BE2C (cell line): Measurements from ENCODE around the gene EBP. TPM values are rescaled to one million over a fixed set of nuclear protein-coding genes. Genes with fewer than 3 reads are reported as not detected.

Experiments used
- DNase-seq: peaks from one replicate; pipeline ENCODE4 v3.0.0-alpha.2; 2020
- H3K27me3 ChIP-seq: fragments of 250-450 bp; sonication (Bioruptor Pico); 2 replicates; pipeline ENCODE4 v1.5.1; 2020; ENCODE audit warnings: mild to moderate bottlenecking
- H3K36me3 ChIP-seq: fragments of 250-450 bp; sonication (Bioruptor Pico); 2 replicates; pipeline ENCODE4 v1.5.1; 2020; ENCODE audit warnings: mild to moderate bottlenecking
- H3K4me1 ChIP-seq: fragments of 250-450 bp; sonication (Bioruptor Pico); 2 replicates; pipeline ENCODE4 v1.5.1; 2020
- H3K4me3 ChIP-seq: 2 replicates; pipeline ENCODE4 v1.5.1; 2011; ENCODE audit warnings: low read depth, low read length
- H3K9me3 ChIP-seq: fragments of 250-450 bp; sonication (Bioruptor Pico); 2 replicates; pipeline ENCODE4 v1.5.1; 2020
- polyA plus RNA-seq: library from polyadenylated mRNA; unstranded; fragments of >200 nt; gene quantifications from one replicate; pipeline ENCODE4 v1.2.1, GENCODE V29; 2012; ENCODE audit warnings: low read depth, missing spikeins; ENCODE audit not compliant: insufficient read length, insufficient read depth
- TF ChIP-seq, protein P1 (sequence below): IDR thresholded peaks from 2 replicates; pipeline ENCODE4 v1.5.1; 2012; ENCODE audit warnings: mild to moderate bottlenecking, low read depth, low read length

The EBP gene
- polyA plus RNA-seq = 208 TPM

DNA sequence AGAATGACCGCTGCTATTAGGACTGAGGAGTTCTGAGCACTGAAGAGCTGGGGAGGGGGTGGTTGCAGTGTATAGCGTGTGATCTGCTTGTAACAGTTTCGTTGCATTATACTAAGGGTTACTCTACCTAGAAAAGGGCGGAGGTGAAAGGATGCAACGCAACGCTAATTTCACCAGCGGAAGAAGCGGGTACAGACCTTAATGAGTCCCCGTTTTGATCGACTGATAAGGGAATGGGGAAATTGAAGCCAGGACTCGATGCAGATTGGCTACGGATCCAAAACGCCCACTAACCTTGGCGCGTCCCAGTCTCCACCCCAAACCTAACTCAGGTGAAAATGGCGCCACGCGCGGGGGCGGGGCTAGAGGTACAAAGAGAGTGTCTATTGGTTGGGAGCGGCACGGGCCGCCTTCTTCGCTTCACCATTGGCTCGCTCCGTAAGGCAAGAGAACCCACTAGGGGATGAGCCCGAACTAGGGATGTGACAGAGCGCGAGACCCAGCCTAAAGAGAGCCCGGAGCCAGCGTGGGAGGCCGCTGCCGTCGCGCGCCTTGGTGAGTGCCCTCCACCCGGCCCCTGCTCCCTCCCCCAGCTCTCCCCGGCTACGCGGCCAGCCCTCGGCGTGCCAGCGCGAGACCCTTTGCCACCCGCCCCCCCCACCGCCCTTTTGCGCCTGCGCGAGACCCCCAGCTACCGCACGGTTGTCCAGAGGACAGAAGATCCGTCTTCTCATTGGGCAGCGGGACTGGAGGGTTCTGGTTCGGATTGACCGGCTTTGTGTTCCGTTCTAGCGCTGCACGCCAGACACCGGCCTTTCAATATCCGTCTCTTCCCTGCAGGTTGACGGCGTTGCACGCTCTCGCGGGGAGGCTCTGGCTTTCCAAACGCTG is at the start of gene EBP:
Gene EBP (plus strand): TSS at position 456 of the 891 bp plus-strand sequence. CDS start 1,964 bp downstream, outside the sequence.
- peak within 1 kb of the TSS; percentile 86 for H3K4me3 ChIP-seq
- H3K36me3 ChIP-seq = peaks cover 3% of the 10 kb centered on the region; the same call in 1 of the 2 replicates
- no peaks in the 10 kb centered on the region for H3K9me3 ChIP-seq
- H3K4me1 ChIP-seq = peaks cover 7% of the 10 kb centered on the region
- TF ChIP-seq, protein P1, sequence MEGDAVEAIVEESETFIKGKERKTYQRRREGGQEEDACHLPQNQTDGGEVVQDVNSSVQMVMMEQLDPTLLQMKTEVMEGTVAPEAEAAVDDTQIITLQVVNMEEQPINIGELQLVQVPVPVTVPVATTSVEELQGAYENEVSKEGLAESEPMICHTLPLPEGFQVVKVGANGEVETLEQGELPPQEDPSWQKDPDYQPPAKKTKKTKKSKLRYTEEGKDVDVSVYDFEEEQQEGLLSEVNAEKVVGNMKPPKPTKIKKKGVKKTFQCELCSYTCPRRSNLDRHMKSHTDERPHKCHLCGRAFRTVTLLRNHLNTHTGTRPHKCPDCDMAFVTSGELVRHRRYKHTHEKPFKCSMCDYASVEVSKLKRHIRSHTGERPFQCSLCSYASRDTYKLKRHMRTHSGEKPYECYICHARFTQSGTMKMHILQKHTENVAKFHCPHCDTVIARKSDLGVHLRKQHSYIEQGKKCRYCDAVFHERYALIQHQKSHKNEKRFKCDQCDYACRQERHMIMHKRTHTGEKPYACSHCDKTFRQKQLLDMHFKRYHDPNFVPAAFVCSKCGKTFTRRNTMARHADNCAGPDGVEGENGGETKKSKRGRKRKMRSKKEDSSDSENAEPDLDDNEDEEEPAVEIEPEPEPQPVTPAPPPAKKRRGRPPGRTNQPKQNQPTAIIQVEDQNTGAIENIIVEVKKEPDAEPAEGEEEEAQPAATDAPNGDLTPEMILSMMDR = no peak
- DNase-seq = peak; percentile 93
- H3K27me3 ChIP-seq = no peaks in the 10 kb centered on the region

DNA sequence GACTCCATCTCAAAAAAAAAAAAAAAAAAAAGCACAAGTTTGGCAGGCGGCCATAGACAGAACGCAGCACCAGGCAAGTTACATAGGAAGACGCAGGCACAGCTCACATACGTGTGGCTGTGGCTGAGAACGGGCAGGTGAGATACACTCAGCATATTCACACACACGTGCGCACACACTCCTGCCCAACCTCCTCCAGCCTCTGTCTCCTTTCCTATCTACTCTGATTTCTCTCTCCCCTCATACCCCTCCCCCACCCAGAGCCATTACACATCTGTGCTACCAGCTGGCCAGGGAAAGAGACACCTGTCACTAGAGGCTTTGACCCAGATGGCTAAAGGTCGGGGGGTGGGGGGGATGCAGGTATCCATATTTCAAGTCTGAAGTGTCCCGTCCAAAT is 49.4 kb upstream of the EBP start:
- no peaks in the 10 kb centered on the region for H3K27me3 ChIP-seq
- H3K9me3 ChIP-seq = no peaks in the 10 kb centered on the region
- H3K4me3 ChIP-seq = no peak overlapping the region
- no peaks in the 10 kb centered on the region for H3K36me3 ChIP-seq
- no peaks in the 10 kb centered on the region for H3K4me1 ChIP-seq
- no peak for DNase-seq
- TF ChIP-seq, protein P1 = no peak

DNA sequence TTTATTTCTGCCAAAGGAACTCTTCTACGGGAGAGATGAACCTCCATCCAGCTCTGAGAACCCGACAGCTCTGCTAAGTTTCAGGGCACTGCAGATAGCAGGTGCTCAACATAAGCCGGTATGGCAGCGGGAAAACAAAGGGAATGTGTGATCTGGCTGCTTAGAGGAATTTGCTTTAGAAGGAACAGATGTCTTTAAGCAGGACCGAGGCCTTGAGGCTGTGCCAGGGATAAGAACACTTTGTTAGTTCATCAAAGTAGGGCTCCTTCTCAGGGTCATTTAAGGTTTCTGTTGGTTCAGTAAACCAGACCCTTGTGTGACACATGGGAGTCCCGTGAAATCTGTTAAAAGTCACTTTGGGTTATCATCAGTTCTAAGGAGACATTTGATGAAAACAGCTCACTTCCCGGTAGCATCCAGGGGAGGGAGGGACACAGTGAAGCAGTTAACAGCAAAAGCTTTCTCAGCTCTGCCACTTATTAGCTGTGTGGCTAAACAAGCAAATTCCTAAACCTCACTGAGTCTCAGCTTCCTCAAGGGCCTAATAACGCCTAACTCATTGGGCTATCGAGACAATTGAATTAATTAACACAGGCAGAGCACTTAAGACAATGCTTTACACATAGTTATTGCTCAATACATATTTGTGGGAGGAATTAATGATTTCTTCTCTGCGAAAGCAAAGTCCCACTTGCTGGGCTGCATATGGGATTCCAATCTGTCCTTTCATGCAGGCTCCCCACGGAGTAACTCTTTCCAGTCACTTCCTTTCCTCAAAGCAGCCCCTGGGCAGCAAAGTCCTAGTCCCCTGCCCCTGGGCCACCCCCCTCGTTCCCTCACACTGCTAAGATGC is 48.5 kb upstream of the EBP start:
- H3K27me3 ChIP-seq = no peaks in the 10 kb centered on the region
- no peak overlapping the region for H3K4me3 ChIP-seq
- H3K4me1 ChIP-seq = no peaks in the 10 kb centered on the region
- TF ChIP-seq, protein P1 = no peak
- H3K9me3 ChIP-seq = no peaks in the 10 kb centered on the region
- no peaks in the 10 kb centered on the region for H3K36me3 ChIP-seq
- no peak for DNase-seq

DNA sequence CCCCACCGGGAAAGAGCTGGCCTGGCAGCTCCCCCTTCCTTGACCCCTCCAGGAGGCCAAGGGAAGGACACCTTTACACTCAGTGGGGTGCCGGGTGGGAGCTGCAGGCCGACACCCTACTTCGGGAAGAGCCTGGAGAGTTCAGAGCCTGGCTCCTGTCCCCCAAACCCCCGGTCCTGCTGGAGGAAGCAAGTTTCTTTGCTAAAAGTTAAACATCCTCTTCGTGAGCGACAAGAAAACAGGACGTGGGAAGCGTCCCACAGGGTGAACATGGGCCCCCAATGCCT is 48.0 kb upstream of the EBP start:
- DNase-seq = no peak
- Histone ChIP-seq H3K4me3 (no peak overlapping the region), H3K9me3 (no peaks in the 10 kb centered on the region), H3K36me3 (peaks cover 2% of the 10 kb centered on the region; the same call in 1 of the 2 replicates), H3K4me1 (no peaks in the 10 kb centered on the region), H3K27me3 (no peaks in the 10 kb centered on the region)
- TF ChIP-seq, protein P1 = no peak

DNA sequence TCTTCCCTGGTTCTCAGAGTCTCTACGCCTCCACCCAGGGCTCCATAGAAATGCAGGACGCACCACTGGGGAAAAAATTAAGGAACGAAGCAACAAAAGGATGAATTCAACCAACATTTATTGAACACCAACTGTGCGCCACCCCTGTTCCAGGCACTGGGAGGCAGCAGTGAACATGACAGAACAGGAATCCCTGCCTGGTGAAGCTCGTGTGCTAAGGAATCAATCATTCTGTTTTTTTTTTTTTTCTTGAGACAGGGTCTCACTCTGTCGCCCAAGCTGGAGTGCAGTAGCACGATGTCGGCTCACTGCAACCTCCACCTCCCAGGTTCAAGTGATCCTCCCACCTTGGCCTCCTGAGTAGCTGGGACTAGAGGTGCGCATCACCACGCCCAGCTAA is 47.5 kb upstream of the EBP start:
- no peak overlapping the region for H3K4me3 ChIP-seq
- TF ChIP-seq, protein P1 = peak; percentile 35
- peak; percentile 27 for DNase-seq
- no peaks in the 10 kb centered on the region for H3K27me3 ChIP-seq
- H3K4me1 ChIP-seq = no peaks in the 10 kb centered on the region
- no peaks in the 10 kb centered on the region for H3K9me3 ChIP-seq
- peaks cover 4% of the 10 kb centered on the region for H3K36me3 ChIP-seq

DNA sequence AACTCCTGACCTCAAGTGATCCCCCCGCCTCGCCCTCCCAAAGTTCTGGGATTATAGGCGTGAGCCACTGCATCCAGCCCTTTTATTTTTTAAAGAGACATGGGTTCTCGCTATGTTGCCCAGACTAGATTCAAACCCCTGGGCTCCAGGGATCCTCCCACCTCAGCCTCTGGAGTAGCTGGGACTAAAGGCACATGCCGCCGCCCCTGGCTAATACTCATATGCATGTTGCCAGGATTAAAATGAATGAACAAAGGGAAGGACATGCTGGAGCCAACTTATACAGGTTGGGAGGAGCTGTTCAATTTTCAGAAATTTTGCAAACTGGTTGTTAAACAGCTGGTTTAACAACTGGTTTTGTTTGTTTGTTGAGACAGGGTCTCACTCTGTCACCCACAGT is 47.0 kb upstream of the EBP start:
- no peak overlapping the region for H3K4me3 ChIP-seq
- no peaks in the 10 kb centered on the region for H3K4me1 ChIP-seq
- H3K9me3 ChIP-seq = no peaks in the 10 kb centered on the region
- TF ChIP-seq, protein P1 = no peak
- peaks cover 7% of the 10 kb centered on the region for H3K36me3 ChIP-seq
- no peaks in the 10 kb centered on the region for H3K27me3 ChIP-seq
- no peak for DNase-seq
